Activated CD4-positive, alpha-beta memory T cell treated with anti-CD3 and anti-CD28 coated beads, Interleukin-2, amount 10 ng/mL, durations not matched to agents 7 days and 5 days (primary cell): ENCODE results near the gene KRT40. TPM values are rescaled to one million over a fixed set of nuclear protein-coding genes. Genes with fewer than 3 reads are reported as not detected.
"Not testable (repeated sequence)": the region's sequence is repeated elsewhere in the genome, so short reads cannot be mapped to it uniquely, and the experiment has no call there.

Source experiments
- CTCF ChIA-PET: fragments of 350-600 bp; sonication (Branson Sonifier 250); formaldehyde crosslinking; loops from one replicate; lab custom pipeline; 2021; ENCODE audit warnings: antibody characterized with exemption, inconsistent platforms; lab: Charles Lee
- POLR2A ChIA-PET: fragments of 350-600 bp; sonication (Branson Sonifier 250); formaldehyde crosslinking; loops from one replicate; lab custom pipeline; 2021; ENCODE audit warnings: antibody characterized with exemption; lab: Charles Lee
- DNase-seq: peaks from one replicate; pipeline ENCODE4 v3.0.0-alpha.2; 2020
- H3K27ac Mint-ChIP-seq: one replicate; pipeline ENCODE4 v1.8.0; 2021; ENCODE audit warnings: mild to moderate bottlenecking, mixed read lengths
- H3K27me3 Mint-ChIP-seq: one replicate; pipeline ENCODE4 v1.8.0; 2021; ENCODE audit warnings: mixed read lengths
- H3K36me3 Mint-ChIP-seq: one replicate; pipeline ENCODE4 v1.8.0; 2021; ENCODE audit warnings: low read depth, mixed read lengths
- H3K4me1 Mint-ChIP-seq: one replicate; pipeline ENCODE4 v1.8.0; 2021; ENCODE audit warnings: mixed read lengths
- H3K4me3 Mint-ChIP-seq: one replicate; pipeline ENCODE4 v1.8.0; 2021; ENCODE audit warnings: mild to moderate bottlenecking, mixed read lengths
- H3K9me3 Mint-ChIP-seq: one replicate; pipeline ENCODE4 v1.8.0; 2021; ENCODE audit warnings: mixed read lengths
- total RNA-seq, 2 experiments: library from RNA; stranded (reverse); gene quantifications; one replicate each; pipeline ENCODE4 v1.2.3, GENCODE V29; 2021

The KRT40 gene
- total RNA-seq, 2 experiments from 2014 or later: not detected

DNA sequence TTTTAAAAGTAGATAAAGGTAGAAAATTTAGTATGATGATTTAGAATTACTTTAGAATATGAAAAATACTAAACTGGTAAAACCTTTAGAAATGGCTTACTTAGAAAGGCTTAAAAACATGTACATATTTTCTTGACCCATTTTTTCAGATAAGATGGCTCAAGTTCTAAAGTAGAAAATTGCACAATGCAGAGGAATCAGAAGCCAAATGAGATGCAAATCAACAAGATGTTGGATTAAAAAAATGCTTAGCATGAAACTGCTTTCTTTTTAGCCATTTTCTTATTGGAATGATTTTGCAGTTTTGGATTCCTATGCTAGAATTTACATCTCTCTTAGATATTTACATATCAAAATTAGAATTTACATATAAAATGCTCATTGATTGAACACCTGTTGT, 26.3 kb upstream of the KRT40 start:
- Mint-ChIP-seq H3K27ac (no peak overlapping the region), H3K27me3 (peaks cover 5% of the 10 kb centered on the region), H3K36me3 (no peaks in the 10 kb centered on the region), H3K4me3 (no peak overlapping the region), H3K9me3 (no peaks in the 10 kb centered on the region), H3K4me1 (no peaks in the 10 kb centered on the region)
- ChIA-PET CTCF (no interaction called here), POLR2A (no interaction called here)
- no peak for DNase-seq

DNA sequence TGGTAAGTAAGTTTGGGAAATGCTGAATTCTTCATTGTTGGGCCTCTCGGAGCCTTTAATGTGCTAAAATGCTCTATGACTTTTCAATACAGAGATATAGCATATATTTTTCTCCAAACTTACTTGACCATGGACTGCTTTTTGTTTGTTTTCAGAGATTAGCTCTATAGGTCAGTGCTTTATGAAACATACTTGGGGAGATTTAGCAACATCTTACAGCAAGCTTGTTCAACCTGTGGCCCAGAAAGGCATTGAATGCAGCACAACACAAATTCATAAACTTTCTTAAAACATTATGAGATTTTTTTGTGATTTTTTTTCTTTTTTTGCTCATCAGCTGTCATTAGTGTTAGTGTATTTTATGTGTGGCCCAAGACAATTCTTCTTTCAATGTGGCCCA, 25.8 kb upstream of the KRT40 start:
- Mint-ChIP-seq H3K9me3 (no peaks in the 10 kb centered on the region), H3K4me1 (no peaks in the 10 kb centered on the region), H3K36me3 (no peaks in the 10 kb centered on the region), H3K4me3 (no peak overlapping the region), H3K27me3 (peaks cover 5% of the 10 kb centered on the region), H3K27ac (no peak overlapping the region)
- DNase-seq: no peak
- ChIA-PET CTCF (no interaction called here), POLR2A (no interaction called here)

DNA sequence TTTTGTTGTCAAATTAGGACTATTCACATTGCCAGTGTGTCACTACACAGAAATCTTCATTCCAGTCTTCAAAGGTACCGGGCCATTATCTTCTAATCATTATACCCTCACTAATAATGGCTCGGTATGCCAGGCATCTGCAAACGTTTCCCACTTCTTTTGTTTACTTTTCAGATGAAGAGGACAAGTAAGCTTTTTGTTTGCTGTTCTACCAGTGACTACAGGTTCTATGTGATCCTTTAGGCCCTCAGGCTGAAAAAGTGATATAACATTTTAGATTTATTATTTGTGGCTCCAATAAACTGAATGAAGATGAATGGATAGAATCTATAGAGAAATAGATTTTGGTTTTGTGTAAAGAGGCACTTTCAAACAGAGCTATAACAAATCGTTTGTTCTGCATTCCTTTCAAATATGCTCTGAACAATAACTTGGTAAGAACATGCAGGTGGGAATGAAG, 25.2 kb upstream of the KRT40 start:
- no peak overlapping the region for H3K27ac Mint-ChIP-seq
- POLR2A ChIA-PET: no interaction called here
- CTCF ChIA-PET: no interaction called here

DNA sequence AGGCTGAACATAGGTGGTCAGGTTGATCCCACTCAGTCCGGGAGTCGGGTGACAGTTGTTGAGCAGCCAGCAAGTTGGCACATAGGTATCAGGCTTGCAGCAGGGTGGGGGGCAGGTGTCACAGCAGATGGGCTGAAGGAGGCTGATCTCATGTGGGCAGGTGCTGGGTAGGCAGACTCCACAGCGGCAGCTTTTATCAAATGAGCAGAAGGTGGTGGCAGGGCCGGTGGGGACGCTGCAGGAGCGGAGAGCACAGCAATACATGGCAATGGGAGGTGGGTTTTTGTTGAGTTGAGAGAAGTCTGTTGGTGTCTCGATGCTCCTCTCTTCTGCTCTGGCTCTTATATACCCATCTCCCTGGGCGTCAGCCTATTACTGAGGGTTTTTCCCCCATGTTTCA, 24.7 kb upstream of the KRT40 start, which contains the start of gene KRTAP3-1:
TSS of gene KRTAP3-1 (minus strand) at position 318 of the 400 bp plus-strand sequence. CDS start at position 264, 54 bp downstream.
- Mint-ChIP-seq H3K27me3 (peaks cover 10% of the 10 kb centered on the region), H3K27ac (no peak within 1 kb of the TSS), H3K9me3 (no peaks in the 10 kb centered on the region), H3K36me3 (no peaks in the 10 kb centered on the region), H3K4me3 (no peak within 1 kb of the TSS), H3K4me1 (no peaks in the 10 kb centered on the region)
- ChIA-PET CTCF (no interaction called here), POLR2A (no interaction called here)
- no peak for DNase-seq

More for the DNA sequence above, 25.2 kb upstream of the KRT40 start:
- Mint-ChIP-seq H3K9me3 (no peaks in the 10 kb centered on the region), H3K27me3 (peaks cover 9% of the 10 kb centered on the region), H3K36me3 (no peaks in the 10 kb centered on the region), H3K4me3 (no peak overlapping the region), H3K4me1 (no peaks in the 10 kb centered on the region)
- no peak for DNase-seq

DNA sequence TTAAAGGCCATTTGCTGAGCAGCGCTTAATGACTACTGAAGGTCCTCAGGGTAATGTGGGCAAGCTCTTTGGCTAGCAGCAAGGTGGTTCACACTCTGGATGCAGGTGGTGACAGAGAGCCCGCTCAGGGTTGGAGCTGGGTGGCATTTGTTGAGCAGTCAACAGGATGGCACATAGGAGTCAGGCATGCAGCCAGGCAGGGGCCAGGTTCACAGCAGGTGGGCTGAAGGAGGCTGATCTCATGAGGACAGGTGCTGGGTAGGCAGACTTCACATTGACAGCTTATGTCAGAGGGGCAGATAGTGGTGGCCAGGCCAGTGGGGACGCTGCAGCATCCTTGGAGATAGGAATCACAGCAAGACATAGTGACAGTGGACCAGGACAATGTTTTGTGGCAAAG, 20.3 kb upstream of the KRT40 start:
- CTCF ChIA-PET: no interaction called here
- Mint-ChIP-seq H3K36me3 (no peaks in the 10 kb centered on the region), H3K27me3 (peaks cover 10% of the 10 kb centered on the region)

DNA sequence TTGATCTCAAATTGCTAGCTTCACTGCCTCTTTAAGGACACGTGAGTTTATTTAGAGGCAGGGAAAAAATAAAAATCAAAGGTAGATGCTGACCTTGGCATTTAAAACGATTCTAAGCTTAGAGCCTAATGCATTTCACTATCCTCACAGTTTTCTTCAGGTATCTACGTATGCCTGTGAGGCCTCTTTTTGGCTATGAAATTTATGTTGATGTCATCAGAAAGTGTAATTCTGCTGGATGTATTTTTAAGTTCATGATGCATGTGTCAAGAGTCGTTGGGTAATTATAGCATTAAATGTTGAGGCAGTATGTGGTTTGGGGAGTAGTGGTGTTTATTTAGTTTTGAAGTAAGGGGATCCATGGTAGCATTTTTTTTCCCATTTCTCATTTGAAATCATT, 19.8 kb upstream of the KRT40 start:
- POLR2A ChIA-PET: no interaction called here
- Mint-ChIP-seq H3K4me1 (no peaks in the 10 kb centered on the region), H3K36me3 (no peaks in the 10 kb centered on the region), H3K4me3 (no peak overlapping the region), H3K27ac (no peak overlapping the region), H3K27me3 (peaks cover 12% of the 10 kb centered on the region), H3K9me3 (no peaks in the 10 kb centered on the region)
- DNase-seq: no peak
- CTCF ChIA-PET: no interaction called here

More for the DNA sequence above, 20.3 kb upstream of the KRT40 start:
- no peak for DNase-seq
- H3K4me3 Mint-ChIP-seq: no peak overlapping the region
- no peak overlapping the region for H3K27ac Mint-ChIP-seq
- H3K4me1 Mint-ChIP-seq: no peaks in the 10 kb centered on the region
- no peaks in the 10 kb centered on the region for H3K9me3 Mint-ChIP-seq
- POLR2A ChIA-PET: no interaction called here

DNA sequence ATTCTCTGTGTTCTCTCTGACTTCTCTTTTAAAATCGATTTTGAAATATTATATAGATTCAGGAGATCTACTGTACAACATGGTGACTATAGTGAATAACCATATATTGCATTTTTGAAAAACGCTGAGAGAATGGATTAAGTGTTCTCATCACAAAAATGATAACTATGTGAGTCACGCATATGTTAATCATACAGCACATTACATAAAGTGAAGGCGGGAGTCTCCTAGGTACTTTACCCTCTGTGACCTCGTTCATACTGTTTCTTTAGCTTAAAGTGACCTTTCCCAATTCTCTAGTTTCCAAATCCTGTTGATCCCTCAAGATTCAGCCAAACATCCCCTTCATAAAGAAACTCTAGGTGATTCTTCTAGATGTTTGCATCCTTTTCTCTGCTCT, 18.7 kb upstream of the KRT40 start:
- Mint-ChIP-seq H3K9me3 (no peaks in the 10 kb centered on the region), H3K27ac (no peak overlapping the region), H3K4me3 (no peak overlapping the region), H3K27me3 (peaks cover 13% of the 10 kb centered on the region), H3K4me1 (no peaks in the 10 kb centered on the region), H3K36me3 (no peaks in the 10 kb centered on the region)
- POLR2A ChIA-PET: no interaction called here
- CTCF ChIA-PET: no interaction called here
- DNase-seq: no peak

DNA sequence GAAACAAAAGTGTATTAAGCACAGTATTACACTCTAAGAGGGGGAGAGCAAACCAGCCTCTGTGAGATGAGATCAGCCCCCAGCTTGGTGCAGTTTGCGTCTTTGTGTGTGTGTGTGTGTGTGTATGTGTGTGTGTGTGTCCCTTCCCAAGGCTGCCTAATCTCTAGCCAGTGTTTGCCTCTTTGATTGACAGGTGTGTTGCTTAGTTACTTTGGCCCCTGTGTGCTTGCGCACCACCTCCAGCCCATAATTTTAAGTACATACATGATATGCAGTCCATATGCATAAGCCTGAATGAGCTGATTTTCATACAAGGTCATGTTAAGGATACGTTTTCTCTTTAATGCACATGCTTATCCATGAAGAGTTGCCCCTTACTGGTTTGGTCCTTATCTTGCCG, 17.7 kb upstream of the KRT40 start:
- no peaks in the 10 kb centered on the region for H3K9me3 Mint-ChIP-seq
- peaks cover 23% of the 10 kb centered on the region for H3K27me3 Mint-ChIP-seq
- ChIA-PET POLR2A (no interaction called here), CTCF (no interaction called here)
- no peak overlapping the region for H3K4me3 Mint-ChIP-seq
- DNase-seq: no peak
- H3K27ac Mint-ChIP-seq: no peak overlapping the region
- H3K4me1 Mint-ChIP-seq: no peaks in the 10 kb centered on the region
- no peaks in the 10 kb centered on the region for H3K36me3 Mint-ChIP-seq

DNA sequence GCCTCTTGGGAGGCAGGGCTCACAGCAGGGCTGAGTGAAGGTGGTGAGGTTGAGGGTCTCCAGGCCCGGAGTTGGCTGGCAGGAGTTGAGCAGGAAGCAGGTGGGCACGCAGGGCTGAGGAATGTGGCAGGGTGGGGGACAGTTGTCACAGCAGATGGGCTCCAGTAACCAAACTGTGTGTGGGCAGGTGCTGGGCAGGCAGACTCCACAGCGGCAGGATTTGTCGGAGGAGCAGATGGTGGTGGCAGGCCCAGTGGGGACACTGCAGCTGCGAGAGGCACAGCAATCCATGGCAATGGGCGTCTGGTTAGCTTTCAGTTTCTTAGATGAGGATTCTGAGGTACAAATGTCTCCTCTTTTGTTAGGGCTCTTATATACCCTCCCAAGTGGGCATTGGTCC, 15.4 kb upstream of the KRT40 start, which contains the start of gene KRTAP3-2:
TSS of gene KRTAP3-2 (minus strand) at position 344 of the 400 bp plus-strand sequence. CDS start at position 291, 53 bp downstream.
- H3K9me3 Mint-ChIP-seq, CTCF ChIA-PET, H3K4me3 Mint-ChIP-seq, H3K4me1 Mint-ChIP-seq, DNase-seq, H3K36me3 Mint-ChIP-seq, H3K27ac Mint-ChIP-seq, POLR2A ChIA-PET: not testable (repeated sequence)
- H3K27me3 Mint-ChIP-seq: peaks cover 29% of the 10 kb centered on the region

DNA sequence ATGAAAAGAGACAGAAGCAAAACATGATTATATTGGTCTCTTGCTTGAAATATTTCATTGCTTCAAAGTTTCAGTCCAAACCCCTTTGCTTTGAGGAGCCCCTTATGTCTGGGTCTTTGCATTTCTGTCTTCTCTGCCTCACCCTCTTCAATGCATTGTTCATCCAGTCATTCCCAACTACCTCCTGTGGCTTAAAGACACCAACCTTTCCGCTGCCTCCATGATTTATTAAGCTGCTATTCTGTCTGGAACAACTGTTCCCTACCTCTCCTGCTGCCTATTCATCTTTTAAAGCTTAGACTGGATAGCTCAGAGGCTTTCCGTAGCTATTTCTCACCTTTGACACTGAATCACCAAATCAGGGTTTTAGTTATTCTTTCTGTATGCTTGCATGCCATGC, 13.2 kb upstream of the KRT40 start:
- POLR2A ChIA-PET: no interaction called here
- Mint-ChIP-seq H3K27ac (no peak overlapping the region), H3K36me3 (no peaks in the 10 kb centered on the region), H3K27me3 (peaks cover 40% of the 10 kb centered on the region), H3K9me3 (no peaks in the 10 kb centered on the region), H3K4me3 (no peak overlapping the region), H3K4me1 (no peaks in the 10 kb centered on the region)
- DNase-seq: no peak
- CTCF ChIA-PET: no interaction called here

DNA sequence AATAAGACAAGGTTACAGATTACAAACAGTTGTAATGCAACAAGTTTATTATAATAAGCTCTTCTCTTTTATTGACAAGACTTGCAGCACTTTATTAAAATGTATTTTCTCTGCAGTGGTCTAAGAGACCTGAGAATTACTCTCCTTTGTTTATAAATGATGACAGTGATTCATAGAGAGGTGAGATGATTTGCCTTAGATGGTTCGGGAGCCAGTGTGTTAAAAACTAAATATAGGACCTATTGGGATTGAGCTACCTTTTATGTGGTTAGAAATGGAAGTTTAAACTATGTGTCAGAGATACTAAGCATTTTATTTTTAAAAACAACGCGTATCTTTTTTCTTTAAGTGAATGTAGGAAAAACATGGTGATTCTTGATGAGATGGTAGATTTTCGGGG, 12.7 kb upstream of the KRT40 start:
- no peak overlapping the region for H3K27ac Mint-ChIP-seq
- H3K36me3 Mint-ChIP-seq: no peaks in the 10 kb centered on the region
- no peaks in the 10 kb centered on the region for H3K9me3 Mint-ChIP-seq
- CTCF ChIA-PET: no interaction called here
- no peak for DNase-seq
- no peak overlapping the region for H3K4me3 Mint-ChIP-seq
- no peaks in the 10 kb centered on the region for H3K4me1 Mint-ChIP-seq
- POLR2A ChIA-PET: no interaction called here
- peaks cover 43% of the 10 kb centered on the region for H3K27me3 Mint-ChIP-seq

DNA sequence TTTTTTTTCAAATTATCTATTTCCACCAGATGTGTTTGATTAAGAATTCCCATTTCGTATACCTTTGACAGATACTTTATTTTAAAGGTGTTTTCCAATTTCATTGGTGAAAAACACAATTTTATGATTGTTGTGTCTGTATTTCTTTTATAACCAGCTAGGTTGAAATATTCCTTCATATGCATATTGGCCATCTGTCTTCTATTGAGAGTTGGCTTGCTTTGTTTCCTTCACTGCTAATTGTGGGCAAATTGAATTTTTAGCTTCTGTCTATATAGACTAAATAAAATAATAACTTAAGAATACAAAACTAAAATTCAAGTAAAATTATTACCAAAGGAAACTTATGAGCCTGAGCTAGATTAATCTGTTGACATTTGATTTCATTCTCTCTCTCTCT, 11.0 kb upstream of the KRT40 start:
- DNase-seq: no peak
- CTCF ChIA-PET: interaction anchor here (0.6 kb wide), 1 partner anchor 22 kb away, joined by 3 read pairs; no protein-coding TSS in a partner anchor
- H3K9me3 Mint-ChIP-seq: no peaks in the 10 kb centered on the region
- H3K4me1 Mint-ChIP-seq: no peaks in the 10 kb centered on the region
- H3K27ac Mint-ChIP-seq: no peak overlapping the region
- H3K36me3 Mint-ChIP-seq: no peaks in the 10 kb centered on the region
- POLR2A ChIA-PET: no interaction called here
- H3K27me3 Mint-ChIP-seq: peaks cover 48% of the 10 kb centered on the region
- no peak overlapping the region for H3K4me3 Mint-ChIP-seq

DNA sequence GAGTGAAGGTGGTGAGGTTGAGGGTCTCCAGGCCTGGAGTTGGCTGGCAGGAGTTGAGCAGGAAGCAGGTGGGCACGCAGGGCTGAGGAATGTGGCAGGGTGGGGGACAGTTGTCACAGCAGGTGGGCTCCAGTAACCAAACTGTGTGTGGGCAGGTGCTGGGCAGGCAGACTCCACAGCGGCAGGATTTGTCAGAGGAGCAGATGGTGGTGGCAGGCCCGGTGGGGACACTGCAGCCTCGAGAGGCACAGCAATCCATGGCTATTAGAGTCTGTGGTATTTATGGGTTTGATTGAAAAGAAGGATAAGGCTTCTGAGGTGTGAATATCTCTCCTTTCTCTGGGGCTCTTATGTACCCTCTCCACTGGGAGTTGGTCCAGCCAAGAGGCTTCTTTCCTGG, 9.7 kb upstream of the KRT40 start, which contains the start of gene KRTAP3-3:
TSS of gene KRTAP3-3 (minus strand) at position 326 of the 400 bp plus-strand sequence. CDS start at position 259, 67 bp downstream.
- Mint-ChIP-seq H3K27ac (no peak within 1 kb of the TSS), H3K4me1 (no peaks in the 10 kb centered on the region)

DNA sequence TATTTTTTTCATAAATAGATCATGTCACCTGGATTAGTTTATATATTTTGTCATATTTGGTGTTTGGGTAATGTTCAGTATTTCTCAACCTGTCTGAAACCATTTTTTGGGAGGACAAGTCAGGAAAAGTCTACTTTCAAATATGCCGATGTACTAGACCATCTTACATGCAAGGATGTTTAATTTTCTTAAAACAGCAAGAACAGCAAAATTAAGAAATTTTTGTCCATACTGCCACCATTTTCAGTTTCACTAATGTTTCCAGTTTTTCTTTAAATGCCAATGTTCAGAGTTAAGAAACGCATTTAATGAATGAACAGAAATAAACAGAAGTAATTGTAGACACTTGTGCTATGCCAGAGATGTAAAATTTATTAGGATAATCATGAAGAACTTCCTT, 9.0 kb upstream of the KRT40 start:
- POLR2A ChIA-PET: no interaction called here
- Mint-ChIP-seq H3K27ac (no peak overlapping the region), H3K4me3 (no peak overlapping the region), H3K27me3 (peaks cover 45% of the 10 kb centered on the region), H3K4me1 (no peaks in the 10 kb centered on the region), H3K36me3 (no peaks in the 10 kb centered on the region), H3K9me3 (no peaks in the 10 kb centered on the region)
- CTCF ChIA-PET: no interaction called here
- DNase-seq: no peak

More for the DNA sequence above, 9.7 kb upstream of the KRT40 start, which contains the start of gene KRTAP3-3:
- POLR2A ChIA-PET: no interaction called here
- DNase-seq: no peak
- no peak within 1 kb of the TSS for H3K4me3 Mint-ChIP-seq
- peaks cover 49% of the 10 kb centered on the region for H3K27me3 Mint-ChIP-seq
- CTCF ChIA-PET: no interaction called here
- H3K36me3 Mint-ChIP-seq: no peaks in the 10 kb centered on the region
- no peaks in the 10 kb centered on the region for H3K9me3 Mint-ChIP-seq
